ENCODE data around the gene SLC9A3.

SLC9A3 gene

GRCh38 chr5:545641-546375 lies 21.6 kb upstream of the SLC9A3 start:
- Mint-ChIP-seq H3K4me1 (peaks cover 25% of the 10 kb centered on the region), H3K27me3 (peaks cover 35% of the 10 kb centered on the region), H3K4me3 (no peak overlapping the region), H3K9me3 (no peaks in the 10 kb centered on the region), H3K27ac (peak overlapping the region; percentile 78), H3K36me3 (no peaks in the 10 kb centered on the region)
- DNase-seq, result peak; percentile 13
- CTCF ChIA-PET, result no interaction called here

GRCh38 chr5:544675-545355 lies 20.6 kb upstream of the SLC9A3 start:
- peak; percentile 18 for DNase-seq
- CTCF ChIA-PET, result interaction anchor here (1.0 kb wide), 1 partner anchor 13 kb away, joined by 4 read pairs; no protein-coding TSS in a partner anchor
- H3K4me1 Mint-ChIP-seq, result peaks cover 25% of the 10 kb centered on the region
- H3K4me3 Mint-ChIP-seq, result no peak overlapping the region
- peaks cover 38% of the 10 kb centered on the region for H3K27me3 Mint-ChIP-seq
- no peaks in the 10 kb centered on the region for H3K36me3 Mint-ChIP-seq
- peak overlapping the region; percentile 78 for H3K27ac Mint-ChIP-seq
- no peaks in the 10 kb centered on the region for H3K9me3 Mint-ChIP-seq

GRCh38 chr5:543755-544674 lies 19.8 kb upstream of the SLC9A3 start:
- Mint-ChIP-seq H3K4me3 (peak overlapping the region; percentile 58), H3K27me3 (peaks cover 36% of the 10 kb centered on the region), H3K4me1 (peaks cover 25% of the 10 kb centered on the region), H3K36me3 (no peaks in the 10 kb centered on the region), H3K27ac (peak overlapping the region; percentile 82), H3K9me3 (no peaks in the 10 kb centered on the region)
- DNase-seq, result peak; percentile 79
- CTCF ChIA-PET, result interaction anchor here (1.0 kb wide), 1 partner anchor 12 kb away, joined by 4 read pairs; no protein-coding TSS in a partner anchor

GRCh38 chr5:543351-543750 lies 19.1 kb upstream of the SLC9A3 start:
- Mint-ChIP-seq H3K9me3 (no peaks in the 10 kb centered on the region), H3K27me3 (peaks cover 38% of the 10 kb centered on the region), H3K36me3 (no peaks in the 10 kb centered on the region), H3K27ac (peak overlapping the region; percentile 45), H3K4me1 (peaks cover 25% of the 10 kb centered on the region), H3K4me3 (no peak overlapping the region)
- CTCF ChIA-PET, result interaction anchor here (1.0 kb wide), 1 partner anchor 11 kb away, joined by 4 read pairs; no protein-coding TSS in a partner anchor
- DNase-seq, result peak; percentile 16

- peak; percentile 18 for DNase-seq
- H3K36me3 Mint-ChIP-seq, result no peaks in the 10 kb centered on the region
- CTCF ChIA-PET, result no interaction called here
- H3K27ac Mint-ChIP-seq, result peak overlapping the region; percentile 28
- peaks cover 35% of the 10 kb centered on the region for H3K27me3 Mint-ChIP-seq
- peaks cover 25% of the 10 kb centered on the region for H3K4me1 Mint-ChIP-seq
- H3K4me3 Mint-ChIP-seq, result no peak overlapping the region
- no peaks in the 10 kb centered on the region for H3K9me3 Mint-ChIP-seq
Observed at GRCh38 chr5:542319-543311, 18.4 kb upstream of the SLC9A3 start.

GRCh38 chr5:541539-542318 lies 17.5 kb upstream of the SLC9A3 start:
- H3K4me1 Mint-ChIP-seq, result peaks cover 25% of the 10 kb centered on the region
- H3K36me3 Mint-ChIP-seq, result no peaks in the 10 kb centered on the region
- no peak overlapping the region for H3K27ac Mint-ChIP-seq
- H3K27me3 Mint-ChIP-seq, result peaks cover 36% of the 10 kb centered on the region
- peak; percentile 20 for DNase-seq
- no peak overlapping the region for H3K4me3 Mint-ChIP-seq
- CTCF ChIA-PET, result no interaction called here
- H3K9me3 Mint-ChIP-seq, result no peaks in the 10 kb centered on the region

- CTCF ChIA-PET, result no interaction called here
- Mint-ChIP-seq H3K36me3 (no peaks in the 10 kb centered on the region), H3K4me3 (no peak overlapping the region), H3K27me3 (peaks cover 40% of the 10 kb centered on the region), H3K4me1 (peaks cover 25% of the 10 kb centered on the region), H3K9me3 (no peaks in the 10 kb centered on the region), H3K27ac (no peak overlapping the region)
- peak; percentile 15 for DNase-seq
Observed at GRCh38 chr5:540906-541538, 16.8 kb upstream of the SLC9A3 start.

GRCh38 chr5:540071-540905 lies 16.0 kb upstream of the SLC9A3 start:
- no peak overlapping the region for H3K4me3 Mint-ChIP-seq
- CTCF ChIA-PET, result interaction anchor here (1.7 kb wide), 1 partner anchor 94 kb away, joined by 4 read pairs; no protein-coding TSS in a partner anchor
- DNase-seq, result no peak
- no peaks in the 10 kb centered on the region for H3K36me3 Mint-ChIP-seq
- no peak overlapping the region for H3K27ac Mint-ChIP-seq
- H3K27me3 Mint-ChIP-seq, result peaks cover 40% of the 10 kb centered on the region
- H3K9me3 Mint-ChIP-seq, result no peaks in the 10 kb centered on the region
- H3K4me1 Mint-ChIP-seq, result peaks cover 25% of the 10 kb centered on the region

GRCh38 chr5:539469-540070 lies 15.3 kb upstream of the SLC9A3 start:
- no peak overlapping the region for H3K4me3 Mint-ChIP-seq
- peaks cover 19% of the 10 kb centered on the region for H3K4me1 Mint-ChIP-seq
- DNase-seq, result no peak
- no peaks in the 10 kb centered on the region for H3K36me3 Mint-ChIP-seq
- H3K9me3 Mint-ChIP-seq, result no peaks in the 10 kb centered on the region
- H3K27me3 Mint-ChIP-seq, result peaks cover 44% of the 10 kb centered on the region
- CTCF ChIA-PET, result interaction anchor here (1.7 kb wide), 1 partner anchor 93 kb away, joined by 4 read pairs; no protein-coding TSS in a partner anchor
- no peak overlapping the region for H3K27ac Mint-ChIP-seq

- no peak overlapping the region for H3K4me3 Mint-ChIP-seq
- no peak for DNase-seq
- no peaks in the 10 kb centered on the region for H3K9me3 Mint-ChIP-seq
- peaks cover 13% of the 10 kb centered on the region for H3K4me1 Mint-ChIP-seq
- H3K27me3 Mint-ChIP-seq, result peaks cover 49% of the 10 kb centered on the region
- H3K27ac Mint-ChIP-seq, result no peak overlapping the region
- no peaks in the 10 kb centered on the region for H3K36me3 Mint-ChIP-seq
- CTCF ChIA-PET, result interaction anchor here (1.7 kb wide), 1 partner anchor 92 kb away, joined by 4 read pairs; no protein-coding TSS in a partner anchor
Observed at GRCh38 chr5:538801-539468, 14.7 kb upstream of the SLC9A3 start.

- no peak for DNase-seq
- no peaks in the 10 kb centered on the region for H3K9me3 Mint-ChIP-seq
- CTCF ChIA-PET, result no interaction called here
- H3K27me3 Mint-ChIP-seq, result peaks cover 55% of the 10 kb centered on the region
- no peak overlapping the region for H3K27ac Mint-ChIP-seq
- no peak overlapping the region for H3K4me3 Mint-ChIP-seq
- no peaks in the 10 kb centered on the region for H3K36me3 Mint-ChIP-seq
- peaks cover 7% of the 10 kb centered on the region for H3K4me1 Mint-ChIP-seq
Observed at GRCh38 chr5:538271-538771, 14.1 kb upstream of the SLC9A3 start.
